ENCODE data around the gene EREG. TPM values are rescaled to one million over a fixed set of nuclear protein-coding genes. Genes with fewer than 3 reads are reported as not detected.

Gene EREG
- total and polyA plus RNA-seq, 2 of the 8 experiments (the other 6 are each of a cell fraction or from before 2014, with no cell fraction given) = not detected

GRCh38 chr4:74414149-74414809 is 49.3 kb downstream of the EREG start:
- H3K14ac ChIP-seq (ENCODE audit: insufficient read length) = no peak overlapping the region
- no peak overlapping the region for H2AK5ac ChIP-seq (ENCODE audit: low read depth, low read length)
- no peak overlapping the region for H3K27ac ChIP-seq (ENCODE audit: low read depth, low read length)
- H2BK12ac ChIP-seq (ENCODE audit: low read depth, low read length) = no peak overlapping the region
- no peak overlapping the region for H2BK20ac ChIP-seq (ENCODE audit: low read length)
- no peak overlapping the region for H4K5ac ChIP-seq (ENCODE audit: insufficient read length, low read depth, low read length)
- FAIRE-seq (no peak), DNase-seq (ENCODE audit: low read depth in 1 of 2, low spot score in 2 of 2) (no peak)
- H3K4me2 ChIP-seq (ENCODE audit: insufficient read depth in 1 of 2, low read depth in 2 of 2, low read length in 2 of 2) = no peak overlapping the region
- H2BK15ac ChIP-seq (ENCODE audit: low read length) = no peak overlapping the region
- H4K8ac ChIP-seq (ENCODE audit: extremely low read depth, insufficient read depth, low read length) = no peak overlapping the region
- H3K9ac ChIP-seq (replicated peaks in 1 of 4; ENCODE audit: extremely low read depth in 1 of 4, low read depth in 3 of 4, low read length in 3 of 4) = no peak overlapping the region
- no peaks in the 10 kb centered on the region for H3K79me1 ChIP-seq (ENCODE audit: low read depth, low read length)
- ChIA-PET POLR2A (ENCODE audit: partially characterized antibody) (no interaction called here), CTCF (ENCODE audit: partially characterized antibody) (no interaction called here)
- H3K4me1 ChIP-seq (replicated peaks in 1 of 4; ENCODE audit: control insufficient read depth in 3 of 4, insufficient read depth in 4 of 4, low read length in 3 of 4) = 0 out of 7 replicates have a peak, but pooled peaks cover 0 to 3% (median 0%) of the 10 kb centered on the region in 4 experiments
- no peak overlapping the region for H3K23ac ChIP-seq (ENCODE audit: insufficient read length)
- H3K23me2 ChIP-seq (ENCODE audit: low read depth, low read length) = no peaks in the 10 kb centered on the region; the same call in 1 of the 2 replicates
- no peak overlapping the region for H3K4me3 ChIP-seq (ENCODE audit: extremely low read depth in 1 of 4, insufficient read depth in 2 of 4, low read depth in 3 of 4, low read length in 4 of 4)
- H3K36me3 ChIP-seq (ENCODE audit: control insufficient read depth in 2 of 4, insufficient read depth in 4 of 4, low read length in 3 of 4) = no peaks in the 10 kb centered on the region
- no peak overlapping the region for H3K18ac ChIP-seq (ENCODE audit: extremely low read depth, low read length)
- no peaks in the 10 kb centered on the region for H3K79me2 ChIP-seq (ENCODE audit: control insufficient read depth in 1 of 2, insufficient read depth in 2 of 2, low read length in 2 of 2)
- H2BK5ac ChIP-seq (ENCODE audit: low read depth, low read length) = no peak overlapping the region
- WGBS, 2 experiments (ENCODE audit: extremely low coverage in 1 of 2, insufficient coverage in 1 of 2, insufficient read length in 1 of 2, insufficient replicate concordance in 2 of 2, low coverage in 1 of 2, low lambda C conversion rate in 2 of 2, missing lambda C conversion rate in 1 of 2) = 75% methylated on average over 5 of the region's 5 CpGs; no CpG with 5 or more reads in 1 of the 2 experiments
- no peak overlapping the region for H2AFZ ChIP-seq (ENCODE audit: low read length)
- no peak overlapping the region for H2BK120ac ChIP-seq (replicated peaks; ENCODE audit: low read depth, low read length)
- H3K27me3 ChIP-seq (replicated peaks in 1 of 4; ENCODE audit: control insufficient read depth in 3 of 4, extremely low read depth in 1 of 4, insufficient read depth in 3 of 4, low read length in 3 of 4) = no peaks in the 10 kb centered on the region
- TF ChIP-seq, protein P1, sequence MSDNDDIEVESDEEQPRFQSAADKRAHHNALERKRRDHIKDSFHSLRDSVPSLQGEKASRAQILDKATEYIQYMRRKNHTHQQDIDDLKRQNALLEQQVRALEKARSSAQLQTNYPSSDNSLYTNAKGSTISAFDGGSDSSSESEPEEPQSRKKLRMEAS (IDR thresholded peaks at IDR 0.05) = no peak
- TF ChIP-seq POU5F1 (IDR thresholded peaks at IDR 0.05; ENCODE audit: low read depth, low read length) (no peak), HDAC6 (IDR thresholded peaks at IDR 0.05; ENCODE audit: low read depth, low read length) (no peak), NANOG (IDR thresholded peaks at IDR 0.05; ENCODE audit: insufficient read depth, low read depth, low read length, poor library complexity, severe bottlenecking) (no peak), RAD21 (IDR thresholded peaks at IDR 0.05 in 1 of 2, conservative IDR thresholded peaks at IDR 0.05 in 1 of 2; ENCODE audit: low read depth in 2 of 2, low read length in 2 of 2) (no peak), SP2 (IDR thresholded peaks at IDR 0.05; ENCODE audit: low read length) (no peak), BRCA1 (IDR thresholded peaks at IDR 0.05; ENCODE audit: low read depth, low read length) (no peak), KDM1A (IDR thresholded peaks at IDR 0.05; ENCODE audit: borderline replicate concordance, low read length) (no peak), EZH2 (IDR thresholded peaks at IDR 0.05; ENCODE audit: low read depth, low read length, severe bottlenecking) (no peak)
- no peaks in the 10 kb centered on the region for H4K20me1 ChIP-seq (replicated peaks in 1 of 2; ENCODE audit: control insufficient read depth in 1 of 2, insufficient read depth in 2 of 2, low read length in 2 of 2)
- no peaks in the 10 kb centered on the region for H3K9me3 ChIP-seq (ENCODE audit: insufficient read depth in 2 of 2, low read depth in 1 of 2, low read length in 1 of 2)
- H3K4ac ChIP-seq (replicated peaks; ENCODE audit: insufficient read length, low read depth, low read length) = no peak overlapping the region
- no peak overlapping the region for H3K56ac ChIP-seq (replicated peaks; ENCODE audit: insufficient read length, low read depth, low read length)
- no peak overlapping the region for H4K91ac ChIP-seq (replicated peaks; ENCODE audit: insufficient read length, low read length)
